ENCODE data around the gene DLGAP1.

GRCh38 chr18:3513481-3513880 is 941.6 kb downstream of the DLGAP1 start:
- TF ChIP-seq MXI1 (IDR thresholded peaks at IDR 0.05; ENCODE audit: borderline replicate concordance, low read depth, low read length) (no peak), CTCF (conservative IDR thresholded peaks at IDR 0.05; ENCODE audit: low read depth, low read length) (no peak)
